Natural killer cell (primary cell): ENCODE data around the gene OTULIN. TPM values are rescaled to one million over a fixed set of nuclear protein-coding genes. Genes with fewer than 3 reads are reported as not detected.

Experiments
- ATAC-seq, 3 donors: fragments of 150-1000 bp in 2 of 3; fragments of 200-7000 bp in 1 of 3; cut with Tn5 transposase; 1 replicate in 1 of 3; 2 replicates in 2 of 3; pipeline ENCODE4 v1.10.0; 2021; ENCODE audit warnings: mild to moderate bottlenecking in 2 of 3, moderate library complexity in 2 of 3
- DNase-seq, 2 donors: peaks; one replicate each; pipeline versions ENCODE4 v3.0.0 to v3.0.0-alpha.2; 2013 to 2021; ENCODE audit warnings: mixed read lengths in 1 of 2
- H3K27ac ChIP-seq: one replicate; pipeline ENCODE4 v1.5.1; 2013; ENCODE audit warnings: mild to moderate bottlenecking, low read length
- H3K27me3 ChIP-seq: one replicate; pipeline ENCODE4 v1.6.1; 2013; ENCODE audit warnings: low read length; ENCODE audit not compliant: control insufficient read depth, insufficient read depth
- H3K36me3 ChIP-seq: one replicate; pipeline ENCODE4 v1.6.1; 2013; ENCODE audit warnings: low read length; ENCODE audit not compliant: control insufficient read depth, insufficient read depth
- H3K4me1 ChIP-seq: one replicate; pipeline ENCODE4 v1.6.1; 2013; ENCODE audit warnings: low read length; ENCODE audit not compliant: control insufficient read depth, insufficient read depth
- H3K4me3 ChIP-seq: one replicate; pipeline ENCODE4 v1.5.1; 2013; ENCODE audit warnings: low read length
- H3K9me3 ChIP-seq: one replicate; pipeline ENCODE4 v1.6.1; 2013; ENCODE audit warnings: low read length; ENCODE audit not compliant: control insufficient read depth, insufficient read depth
- H3K27ac Mint-ChIP-seq, 2 donors: one replicate each; pipeline ENCODE4 v1.8.0; 2022; ENCODE audit warnings: mild to moderate bottlenecking in 2 of 2, mixed read lengths in 2 of 2, moderate library complexity in 1 of 2
- H3K27me3 Mint-ChIP-seq, 2 donors: one replicate each; pipeline ENCODE4 v1.8.0; 2022; ENCODE audit warnings: low read depth in 2 of 2, mixed read lengths in 2 of 2
- H3K36me3 Mint-ChIP-seq: one replicate; pipeline ENCODE4 v1.8.0; 2022; ENCODE audit warnings: mixed read lengths
- H3K4me1 Mint-ChIP-seq, 2 donors: one replicate each; pipeline ENCODE4 v1.8.0; 2022; ENCODE audit warnings: mixed read lengths in 2 of 2
- H3K4me3 Mint-ChIP-seq: one replicate; pipeline ENCODE4 v1.8.0; 2022; ENCODE audit warnings: mild to moderate bottlenecking, moderate library complexity, mixed read lengths
- H3K9me3 Mint-ChIP-seq, 2 donors: one replicate each; pipeline ENCODE4 v1.8.0; 2022; ENCODE audit warnings: mixed read lengths in 2 of 2
- CTCF ChIP-seq: fragments of 200-600 bp; IDR thresholded peaks from one replicate; pipeline ENCODE4 v1.8.0; 2022; ENCODE audit warnings: antibody characterized with exemption
- WGBS: methylation state at CpG from one replicate; pipeline ENCODE4 v1.1.7; 2013; ENCODE audit warnings: missing lambda C conversion rate; ENCODE audit not compliant: insufficient coverage; 5-methylcytosine and 5-hydroxymethylcytosine counted together
- intact Hi-C: fragments of 100-400 bp; cut with micrococcal nuclease; formaldehyde crosslinking; loops from one replicate; pipeline ENCODE4 v1.14.2; 2022
- total RNA-seq, 4 donors: library from RNA; stranded (reverse); fragments of 120-200 nt in 1 of 4; gene quantifications; one replicate each; pipeline versions ENCODE4 v1.2.3 to v1.2.4, GENCODE V29; 2013 to 2022

The OTULIN gene
- total RNA-seq, 3 donors from 2014 or later (not counting 1 experiment from before 2014, with no cell fraction given): 96.5 to 166 (median 102) TPM

- no peaks in the 10 kb centered on the region for H3K27me3 ChIP-seq
- H3K4me1 ChIP-seq: peaks cover 14% of the 10 kb centered on the region
- Mint-ChIP-seq H3K4me1 (peaks cover 10 to 22% of the 10 kb centered on the region in 2 donors), H3K9me3 (no peaks in the 10 kb centered on the region), H3K27me3 (no peaks in the 10 kb centered on the region), H3K27ac (peak overlapping the region; percentile 83 to 85), H3K4me3 (peak overlapping the region; percentile 57), H3K36me3 (peaks cover 22% of the 10 kb centered on the region)
- H3K4me3 ChIP-seq: no peak overlapping the region
- 60% methylated on average over 14 of the region's 14 CpGs for WGBS
- intact Hi-C loops: no loop called here
- peak overlapping the region; percentile 24 for H3K27ac ChIP-seq
- H3K36me3 ChIP-seq: peaks cover 12% of the 10 kb centered on the region
- DNase-seq (peak; percentile 43 to 56), ATAC-seq (peak; percentile 89 to 97 (median 91))
- no peaks in the 10 kb centered on the region for H3K9me3 ChIP-seq
- no peak for TF ChIP-seq CTCF
Observed at GRCh38 chr5:14745753-14746152, 81.2 kb downstream of the OTULIN start.

- Histone ChIP-seq H3K27ac (no peak overlapping the region), H3K27me3 (no peaks in the 10 kb centered on the region), H3K36me3 (peaks cover 7% of the 10 kb centered on the region), H3K9me3 (no peaks in the 10 kb centered on the region), H3K4me1 (peaks cover 14% of the 10 kb centered on the region), H3K4me3 (no peak overlapping the region)
- DNase-seq: no peak
- Mint-ChIP-seq H3K27me3 (no peaks in the 10 kb centered on the region), H3K36me3 (peaks cover 26% of the 10 kb centered on the region), H3K27ac (no peak overlapping the region), H3K9me3 (no peaks in the 10 kb centered on the region), H3K4me3 (no peak overlapping the region), H3K4me1 (peaks cover 16 to 22% of the 10 kb centered on the region in 2 donors)
- intact Hi-C loops: no loop called here
- TF ChIP-seq CTCF: no peak
- 98% methylated on average over 12 of the region's 12 CpGs for WGBS
- ATAC-seq: no peak
Observed at GRCh38 chr5:14748180-14748900, 83.8 kb downstream of the OTULIN start.

Other genes with a start within 250 kb of the OTULIN start
- gene OTULINL, start 82.9 kb upstream of the OTULIN start, total RNA-seq: 10 to 100 TPM; 33.0 to 67.4 (median 51.8) TPM
- gene ANKH, start 207.1 kb downstream of the OTULIN start, total RNA-seq: 10 to 100 TPM; 52.9 to 78.0 (median 63.8) TPM